HCT116 (cell line): Measurements from ENCODE around the gene PDE10A.

Source experiments
- CEBPB ChIP-seq: IDR thresholded peaks from 2 replicates; pipeline ENCODE4 v1.6.1; 2012; ENCODE audit warnings: low read depth
- EGR1 ChIP-seq: IDR thresholded peaks from 2 replicates; pipeline ENCODE4 v1.6.1; 2012; ENCODE audit warnings: low read depth
- EZH2 ChIP-seq: fragments of 200-600 bp; sonication (generic); IDR thresholded peaks from 2 replicates; pipeline ENCODE4 v1.6.1; 2017; ENCODE audit warnings: antibody characterized with exemption, mixed run types
- EZH2phosphoT487 ChIP-seq: fragments of 200-600 bp; IDR thresholded peaks from 2 replicates; pipeline ENCODE4 v1.6.1; 2018; ENCODE audit warnings: antibody characterized with exemption, borderline replicate concordance
- POLR2A ChIP-seq: IDR thresholded peaks from 2 replicates; pipeline ENCODE4 v1.7.0; 2011; ENCODE audit warnings: borderline replicate concordance; ENCODE audit not compliant: insufficient read depth, insufficient read length; ENCODE audit errors: extremely low read depth
- POLR2AphosphoS5 ChIP-seq: IDR thresholded peaks from 2 replicates; pipeline ENCODE4 v1.6.1; 2011; ENCODE audit warnings: mild to moderate bottlenecking, low read depth, low read length, moderate library complexity
- SIN3A ChIP-seq: IDR thresholded peaks from 2 replicates; pipeline ENCODE4 v1.6.1; 2012; ENCODE audit warnings: low read depth
- SP1 ChIP-seq: IDR thresholded peaks from 2 replicates; pipeline ENCODE4 v1.6.1; 2012; ENCODE audit warnings: low read depth
- SRF ChIP-seq: IDR thresholded peaks from 2 replicates; pipeline ENCODE4 v1.6.1; 2012; ENCODE audit warnings: low read depth
- YY1 ChIP-seq: IDR thresholded peaks from 2 replicates; pipeline ENCODE4 v1.6.1; 2011; ENCODE audit warnings: low read length, low read depth, moderate library complexity, mild to moderate bottlenecking; ENCODE audit not compliant: insufficient replicate concordance; ENCODE audit errors: extremely low read depth
- ZFX ChIP-seq: fragments of 450-650 bp; IDR thresholded peaks from 2 replicates; pipeline ENCODE4 v1.6.1; 2017
- TF ChIP-seq, protein P1 (sequence below), 3 experiments: fragments of 200-600 bp in 1 of 3; sonication (generic) in 1 of 3; IDR thresholded peaks in 2 of 3; conservative IDR thresholded peaks in 1 of 3; 2 replicates each; pipeline ENCODE4 v1.5.1; 2012 to 2017; ENCODE audit warnings: low read depth in 2 of 3, low read length in 2 of 3, antibody characterized with exemption in 1 of 3, borderline replicate concordance in 1 of 3, control low read depth in 1 of 3, mild to moderate bottlenecking in 1 of 3, mixed read lengths in 1 of 3, mixed run types in 1 of 3, moderate library complexity in 1 of 3; ENCODE audit not compliant: insufficient read depth in 1 of 3
- TF ChIP-seq, protein P2 (sequence below): IDR thresholded peaks from 2 replicates; pipeline ENCODE4 v1.6.1; 2011; ENCODE audit warnings: mild to moderate bottlenecking, low read length, moderate library complexity; ENCODE audit not compliant: insufficient replicate concordance; ENCODE audit errors: extremely low read depth
- TF ChIP-seq, protein P3 (sequence below): IDR thresholded peaks from 2 replicates; pipeline ENCODE4 v1.6.1; 2012; ENCODE audit warnings: low read depth

DNA sequence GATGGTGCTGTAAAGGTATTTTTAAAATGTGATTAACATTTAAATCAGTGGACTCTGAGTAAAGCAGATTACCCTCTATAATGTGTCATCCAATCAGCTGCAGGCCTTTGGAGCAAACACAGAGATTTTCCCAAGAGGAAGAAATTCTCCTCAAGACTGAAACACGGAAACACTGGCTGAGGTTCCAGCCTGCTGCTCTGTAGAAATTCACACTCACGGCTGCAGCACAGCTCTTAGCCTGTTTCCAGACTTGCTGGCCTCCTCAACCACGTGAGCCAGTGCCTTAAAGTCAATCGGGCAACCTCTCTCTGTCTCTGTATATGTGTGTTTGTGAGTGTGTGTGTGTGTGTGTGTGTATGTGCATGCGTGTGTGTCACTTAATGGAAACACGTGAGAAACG is 41.1 kb downstream of the PDE10A start:
- TF ChIP-seq EZH2 (no peak), EZH2phosphoT487 (no peak), SP1 (no peak), POLR2A (no peak), EGR1 (no peak), CEBPB (no peak), SIN3A (no peak), POLR2AphosphoS5 (no peak), ZFX (no peak), YY1 (no peak), SRF (no peak)
- TF ChIP-seq, protein P1, sequence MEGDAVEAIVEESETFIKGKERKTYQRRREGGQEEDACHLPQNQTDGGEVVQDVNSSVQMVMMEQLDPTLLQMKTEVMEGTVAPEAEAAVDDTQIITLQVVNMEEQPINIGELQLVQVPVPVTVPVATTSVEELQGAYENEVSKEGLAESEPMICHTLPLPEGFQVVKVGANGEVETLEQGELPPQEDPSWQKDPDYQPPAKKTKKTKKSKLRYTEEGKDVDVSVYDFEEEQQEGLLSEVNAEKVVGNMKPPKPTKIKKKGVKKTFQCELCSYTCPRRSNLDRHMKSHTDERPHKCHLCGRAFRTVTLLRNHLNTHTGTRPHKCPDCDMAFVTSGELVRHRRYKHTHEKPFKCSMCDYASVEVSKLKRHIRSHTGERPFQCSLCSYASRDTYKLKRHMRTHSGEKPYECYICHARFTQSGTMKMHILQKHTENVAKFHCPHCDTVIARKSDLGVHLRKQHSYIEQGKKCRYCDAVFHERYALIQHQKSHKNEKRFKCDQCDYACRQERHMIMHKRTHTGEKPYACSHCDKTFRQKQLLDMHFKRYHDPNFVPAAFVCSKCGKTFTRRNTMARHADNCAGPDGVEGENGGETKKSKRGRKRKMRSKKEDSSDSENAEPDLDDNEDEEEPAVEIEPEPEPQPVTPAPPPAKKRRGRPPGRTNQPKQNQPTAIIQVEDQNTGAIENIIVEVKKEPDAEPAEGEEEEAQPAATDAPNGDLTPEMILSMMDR (IDR thresholded peaks at IDR 0.05 in 2 of 3, conservative IDR thresholded peaks at IDR 0.05 in 1 of 3; ENCODE audit: borderline replicate concordance in 1 of 3, insufficient read depth in 1 of 3, low read depth in 2 of 3, low read length in 2 of 3): no peak
- TF ChIP-seq, protein P2, sequence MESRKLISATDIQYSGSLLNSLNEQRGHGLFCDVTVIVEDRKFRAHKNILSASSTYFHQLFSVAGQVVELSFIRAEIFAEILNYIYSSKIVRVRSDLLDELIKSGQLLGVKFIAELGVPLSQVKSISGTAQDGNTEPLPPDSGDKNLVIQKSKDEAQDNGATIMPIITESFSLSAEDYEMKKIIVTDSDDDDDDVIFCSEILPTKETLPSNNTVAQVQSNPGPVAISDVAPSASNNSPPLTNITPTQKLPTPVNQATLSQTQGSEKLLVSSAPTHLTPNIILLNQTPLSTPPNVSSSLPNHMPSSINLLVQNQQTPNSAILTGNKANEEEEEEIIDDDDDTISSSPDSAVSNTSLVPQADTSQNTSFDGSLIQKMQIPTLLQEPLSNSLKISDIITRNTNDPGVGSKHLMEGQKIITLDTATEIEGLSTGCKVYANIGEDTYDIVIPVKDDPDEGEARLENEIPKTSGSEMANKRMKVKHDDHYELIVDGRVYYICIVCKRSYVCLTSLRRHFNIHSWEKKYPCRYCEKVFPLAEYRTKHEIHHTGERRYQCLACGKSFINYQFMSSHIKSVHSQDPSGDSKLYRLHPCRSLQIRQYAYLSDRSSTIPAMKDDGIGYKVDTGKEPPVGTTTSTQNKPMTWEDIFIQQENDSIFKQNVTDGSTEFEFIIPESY: no peak
- TF ChIP-seq, protein P3, sequence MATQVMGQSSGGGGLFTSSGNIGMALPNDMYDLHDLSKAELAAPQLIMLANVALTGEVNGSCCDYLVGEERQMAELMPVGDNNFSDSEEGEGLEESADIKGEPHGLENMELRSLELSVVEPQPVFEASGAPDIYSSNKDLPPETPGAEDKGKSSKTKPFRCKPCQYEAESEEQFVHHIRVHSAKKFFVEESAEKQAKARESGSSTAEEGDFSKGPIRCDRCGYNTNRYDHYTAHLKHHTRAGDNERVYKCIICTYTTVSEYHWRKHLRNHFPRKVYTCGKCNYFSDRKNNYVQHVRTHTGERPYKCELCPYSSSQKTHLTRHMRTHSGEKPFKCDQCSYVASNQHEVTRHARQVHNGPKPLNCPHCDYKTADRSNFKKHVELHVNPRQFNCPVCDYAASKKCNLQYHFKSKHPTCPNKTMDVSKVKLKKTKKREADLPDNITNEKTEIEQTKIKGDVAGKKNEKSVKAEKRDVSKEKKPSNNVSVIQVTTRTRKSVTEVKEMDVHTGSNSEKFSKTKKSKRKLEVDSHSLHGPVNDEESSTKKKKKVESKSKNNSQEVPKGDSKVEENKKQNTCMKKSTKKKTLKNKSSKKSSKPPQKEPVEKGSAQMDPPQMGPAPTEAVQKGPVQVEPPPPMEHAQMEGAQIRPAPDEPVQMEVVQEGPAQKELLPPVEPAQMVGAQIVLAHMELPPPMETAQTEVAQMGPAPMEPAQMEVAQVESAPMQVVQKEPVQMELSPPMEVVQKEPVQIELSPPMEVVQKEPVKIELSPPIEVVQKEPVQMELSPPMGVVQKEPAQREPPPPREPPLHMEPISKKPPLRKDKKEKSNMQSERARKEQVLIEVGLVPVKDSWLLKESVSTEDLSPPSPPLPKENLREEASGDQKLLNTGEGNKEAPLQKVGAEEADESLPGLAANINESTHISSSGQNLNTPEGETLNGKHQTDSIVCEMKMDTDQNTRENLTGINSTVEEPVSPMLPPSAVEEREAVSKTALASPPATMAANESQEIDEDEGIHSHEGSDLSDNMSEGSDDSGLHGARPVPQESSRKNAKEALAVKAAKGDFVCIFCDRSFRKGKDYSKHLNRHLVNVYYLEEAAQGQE: no peak
